Cardiac fibroblast (primary cell): ENCODE data around the gene S100A14.

ENCODE experiments used
- DNase-seq, 2 donors: peaks; one replicate each; pipeline versions ENCODE4 v3.0.0 to v3.0.0-alpha.2; 2010; ENCODE audit warnings: low read depth in 2 of 2
- H3K4me3 ChIP-seq, 2 donors: replicated peaks in 1 of 2; 1 replicate in 1 of 2; 2 replicates in 1 of 2; pipeline ENCODE4 v1.5.1; 2011; ENCODE audit warnings: low read depth in 2 of 2, low read length in 2 of 2, mild to moderate bottlenecking in 2 of 2, moderate library complexity in 1 of 2
- TF ChIP-seq, protein P1 (sequence below): IDR thresholded peaks from one replicate; pipeline ENCODE4 v1.5.1; 2011; ENCODE audit warnings: low read depth, mild to moderate bottlenecking, low read length, inconsistent platforms

Gene S100A14

DNA sequence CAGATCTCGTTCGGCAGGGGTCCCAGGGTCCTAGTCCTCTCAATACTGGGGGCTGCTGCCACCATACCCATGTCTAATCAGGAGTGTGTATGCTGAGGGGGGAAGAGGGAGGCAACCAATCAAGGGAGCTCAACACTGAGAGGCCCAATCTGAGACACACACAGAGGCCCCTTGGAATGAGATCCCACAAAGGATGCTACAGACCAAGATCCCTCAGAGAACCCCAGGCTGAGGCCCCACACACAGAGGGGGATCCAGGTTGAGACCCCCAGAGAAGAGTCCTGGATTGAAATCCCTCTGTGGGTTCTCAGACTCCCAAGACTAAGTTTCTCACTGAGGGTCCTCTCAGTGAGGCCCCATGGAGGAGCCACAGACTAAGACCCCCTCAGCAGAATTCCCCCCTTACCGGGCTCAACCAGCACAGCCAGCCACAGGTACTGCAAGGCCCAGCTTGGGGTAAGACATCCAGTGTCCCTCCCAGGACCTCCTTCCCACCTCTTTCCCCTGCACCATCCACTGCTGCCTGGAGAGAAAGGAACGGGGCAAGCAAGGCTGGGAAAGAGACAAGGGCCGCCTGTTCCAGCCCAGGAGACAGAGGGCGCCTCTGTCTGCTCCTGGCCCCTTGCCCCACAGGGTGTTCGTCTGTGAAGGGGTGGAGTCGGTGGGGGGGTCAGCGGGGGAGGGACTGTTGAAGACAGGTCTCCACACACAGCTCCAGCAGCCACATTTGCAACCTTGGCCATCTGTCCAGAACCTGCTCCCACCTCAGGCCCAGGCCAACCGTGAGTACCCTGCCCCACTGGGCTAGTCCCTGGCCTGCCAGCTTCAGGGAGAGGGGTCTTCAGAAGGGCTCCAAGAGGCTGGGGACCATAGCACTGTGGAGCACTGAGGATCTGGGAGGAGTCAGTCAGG, 11.8 kb upstream of the S100A14 start, which contains the start of gene S100A1:
Gene S100A1, plus strand, starts transcription at position 720 of the 912 bp plus-strand sequence. CDS start 2,088 bp downstream, outside the sequence.
- H3K4me3 ChIP-seq: peak within 1 kb of the TSS; percentile 66 to 69
- no peak for DNase-seq

DNA sequence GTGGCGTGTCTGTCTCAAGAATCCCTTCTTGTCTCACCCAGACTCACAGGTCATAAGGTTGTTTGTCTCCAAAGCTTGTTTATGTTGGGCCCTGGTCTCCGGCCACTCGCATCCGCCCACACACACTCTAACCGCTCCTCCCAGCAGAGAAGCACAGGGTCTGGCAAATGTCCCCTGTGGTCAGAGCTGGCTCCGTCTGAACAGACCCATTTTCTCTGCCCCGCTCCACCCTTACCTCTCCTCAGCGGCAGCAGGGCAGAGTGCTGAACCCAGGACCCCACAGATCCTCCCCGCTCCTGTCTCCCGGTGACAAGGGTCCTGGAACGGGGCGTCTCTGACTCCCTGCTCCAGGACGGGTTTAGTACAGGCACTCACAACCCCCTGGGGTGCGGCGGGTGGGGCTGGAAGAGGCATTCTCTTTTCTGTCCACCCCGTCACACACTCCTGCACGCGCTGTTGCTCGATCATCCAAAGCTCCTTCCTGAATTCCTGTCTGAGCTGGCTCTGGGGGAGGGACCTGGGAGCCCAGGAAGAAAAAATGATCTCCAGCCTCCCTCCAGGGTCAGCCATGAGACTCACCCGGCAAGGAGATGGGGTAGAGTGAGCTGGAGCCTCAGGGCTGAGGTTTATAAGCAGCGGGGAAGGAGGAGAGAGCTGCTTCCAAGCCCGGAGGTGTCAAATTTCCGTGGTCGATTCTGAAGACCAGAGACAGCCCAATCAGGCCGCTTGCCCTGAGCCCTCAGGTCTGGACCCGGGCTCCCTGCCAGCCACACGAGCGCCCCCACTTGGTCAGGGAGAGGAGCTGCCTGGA, 11.0 kb upstream of the S100A14 start, which contains the start of gene S100A13:
Gene S100A13, minus strand, starts transcription at position 602 of the 811 bp plus-strand sequence. CDS start 1,033 bp downstream, outside the sequence.
- DNase-seq: peak; percentile 91 to 97
- peak within 1 kb of the TSS; percentile 66 to 69 for H3K4me3 ChIP-seq
- TF ChIP-seq, protein P1, sequence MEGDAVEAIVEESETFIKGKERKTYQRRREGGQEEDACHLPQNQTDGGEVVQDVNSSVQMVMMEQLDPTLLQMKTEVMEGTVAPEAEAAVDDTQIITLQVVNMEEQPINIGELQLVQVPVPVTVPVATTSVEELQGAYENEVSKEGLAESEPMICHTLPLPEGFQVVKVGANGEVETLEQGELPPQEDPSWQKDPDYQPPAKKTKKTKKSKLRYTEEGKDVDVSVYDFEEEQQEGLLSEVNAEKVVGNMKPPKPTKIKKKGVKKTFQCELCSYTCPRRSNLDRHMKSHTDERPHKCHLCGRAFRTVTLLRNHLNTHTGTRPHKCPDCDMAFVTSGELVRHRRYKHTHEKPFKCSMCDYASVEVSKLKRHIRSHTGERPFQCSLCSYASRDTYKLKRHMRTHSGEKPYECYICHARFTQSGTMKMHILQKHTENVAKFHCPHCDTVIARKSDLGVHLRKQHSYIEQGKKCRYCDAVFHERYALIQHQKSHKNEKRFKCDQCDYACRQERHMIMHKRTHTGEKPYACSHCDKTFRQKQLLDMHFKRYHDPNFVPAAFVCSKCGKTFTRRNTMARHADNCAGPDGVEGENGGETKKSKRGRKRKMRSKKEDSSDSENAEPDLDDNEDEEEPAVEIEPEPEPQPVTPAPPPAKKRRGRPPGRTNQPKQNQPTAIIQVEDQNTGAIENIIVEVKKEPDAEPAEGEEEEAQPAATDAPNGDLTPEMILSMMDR: peak; percentile 71

More for the DNA sequence above, 11.8 kb upstream of the S100A14 start, which contains the start of gene S100A1:
- TF ChIP-seq, protein P1: no peak

DNA sequence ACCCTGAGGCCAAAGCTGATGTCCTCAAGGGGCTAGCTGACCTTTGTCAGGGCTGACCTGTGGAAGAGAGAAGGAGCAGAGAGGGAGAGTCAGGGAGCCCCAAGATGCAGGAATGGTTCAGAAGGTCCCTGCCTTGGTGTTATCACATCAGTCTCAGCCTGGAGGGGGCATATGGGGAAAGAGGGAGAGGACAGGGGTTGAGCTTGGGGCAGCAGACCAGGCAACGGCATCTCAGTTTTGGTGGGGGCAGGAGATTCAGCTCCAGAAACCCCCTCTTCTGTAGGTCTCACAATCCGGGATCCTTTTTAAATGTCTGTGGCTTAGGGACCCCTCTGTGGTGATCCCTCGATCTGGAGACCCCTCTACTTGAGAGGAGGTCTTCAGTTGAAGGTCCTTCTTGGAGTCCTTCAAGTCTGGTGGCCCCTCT, 10.4 kb upstream of the S100A14 start:
- TF ChIP-seq, protein P1: no peak
- H3K4me3 ChIP-seq: peak overlapping the region; percentile 66 to 69
- no peak for DNase-seq

DNA sequence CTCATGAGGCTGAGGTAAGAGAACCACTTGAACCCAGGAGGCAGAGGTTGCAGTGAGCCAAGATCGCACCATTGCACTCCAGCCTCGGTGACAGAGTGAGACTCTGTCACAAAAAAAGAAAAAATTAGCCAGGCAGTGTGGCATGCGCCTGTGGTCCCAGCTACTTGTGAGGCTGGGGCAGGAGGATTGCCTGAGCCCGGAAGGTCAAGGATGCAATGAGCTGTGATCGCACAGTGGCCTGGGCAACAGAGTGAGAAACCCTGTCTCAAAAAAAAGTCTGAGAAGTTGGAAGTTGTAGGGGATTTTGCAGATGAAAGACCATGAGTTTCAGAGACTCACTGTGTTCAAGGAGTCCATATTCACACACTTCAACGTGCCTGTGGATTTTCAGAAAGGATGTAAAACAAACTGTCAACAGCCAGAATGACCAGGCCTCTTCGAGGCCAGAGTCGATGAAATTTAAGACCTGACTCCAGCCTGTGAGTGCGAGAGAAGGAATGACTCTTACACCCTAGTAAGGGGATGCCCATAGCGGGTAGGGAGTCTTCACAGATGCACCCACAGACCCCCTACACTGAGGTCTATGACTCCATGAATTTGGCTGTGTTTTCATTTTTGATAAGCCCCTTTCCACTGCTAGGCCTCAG, 9.0 kb upstream of the S100A14 start:
- no peak for DNase-seq
- no peak overlapping the region for H3K4me3 ChIP-seq
- TF ChIP-seq, protein P1: no peak

DNA sequence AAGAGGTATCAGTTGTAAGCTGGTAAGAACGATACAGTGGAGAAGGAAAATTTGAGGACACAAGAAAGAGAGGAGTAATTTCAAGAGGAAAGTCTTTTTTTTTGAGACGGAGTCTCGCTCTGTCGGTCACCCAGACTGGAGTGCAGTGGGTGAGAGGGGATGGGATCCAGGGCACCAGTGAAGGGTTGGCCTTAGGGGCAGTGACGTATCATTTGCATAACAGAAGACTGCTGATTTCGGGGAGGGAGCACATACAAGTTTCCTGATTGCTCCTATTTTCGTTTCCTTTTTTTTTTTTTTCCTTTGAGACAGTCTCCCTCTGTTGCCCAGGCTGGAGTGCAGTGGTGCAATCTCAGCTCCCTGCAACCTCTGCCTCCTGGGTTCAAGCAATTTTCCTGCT, 7.0 kb upstream of the S100A14 start:
- no peak overlapping the region for H3K4me3 ChIP-seq
- no peak for DNase-seq
- TF ChIP-seq, protein P1: no peak

DNA sequence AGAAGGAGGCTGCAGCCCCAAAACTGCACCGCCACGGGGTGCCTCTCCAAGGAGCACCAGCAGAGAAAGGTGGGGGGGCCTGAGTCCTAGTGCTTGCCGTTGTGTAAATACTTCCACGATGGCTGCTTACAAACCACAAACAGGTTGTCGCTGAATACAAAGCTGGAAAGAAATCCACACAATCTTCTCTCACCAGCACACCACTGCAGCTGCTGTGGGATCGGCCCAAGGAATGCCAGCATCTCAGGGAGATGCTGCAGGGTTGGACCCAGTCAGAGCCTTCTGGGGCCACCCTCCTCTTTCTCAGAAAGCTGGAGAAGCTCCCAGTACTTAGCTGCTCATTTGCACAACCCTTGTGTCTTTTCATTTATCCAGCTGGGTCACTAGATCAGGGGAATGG, 3.0 kb upstream of the S100A14 start:
- no peak overlapping the region for H3K4me3 ChIP-seq
- TF ChIP-seq, protein P1: no peak
- DNase-seq: no peak
